NT2/D1 (cell line): ENCODE measurements around the gene ZNF765.
"Not testable (repeated sequence)": the region's sequence is repeated elsewhere in the genome, so short reads cannot be mapped to it uniquely, and the experiment has no call there.

Experiments
- SUZ12 ChIP-seq: IDR thresholded peaks from 2 replicates; pipeline ENCODE4 v1.6.1; 2011; ENCODE audit not compliant: insufficient read length, insufficient read depth; ENCODE audit errors: extremely low read depth
- YY1 ChIP-seq: IDR thresholded peaks from 2 replicates; pipeline ENCODE4 v1.6.1; 2011; ENCODE audit not compliant: insufficient read length, insufficient read depth
- ZNF274 ChIP-seq: IDR thresholded peaks from 2 replicates; pipeline ENCODE4 v1.6.1; 2011; ENCODE audit warnings: mild to moderate bottlenecking, low read depth, low read length

GRCh38 chr19:53447196-53447595 lies 52.2 kb downstream of the ZNF765 start:
- TF ChIP-seq ZNF274, YY1, SUZ12: not testable (repeated sequence)
